Esophagus squamous epithelium (tissue), 4 donors: ENCODE data around the gene FGF3.

ENCODE experiments used
- POLR2A ChIP-seq, 4 donors: fragments of 450-650 bp; IDR thresholded peaks; one replicate each; pipeline ENCODE4 v1.6.1; 2017; ENCODE audit warnings: antibody characterized with exemption in 4 of 4, mild to moderate bottlenecking in 4 of 4, moderate library complexity in 3 of 4
- TF ChIP-seq, protein P1 (sequence below), 6 experiments: fragments of 450-650 bp in 4 of 6; fragments of 200-600 bp in 2 of 6; sonication (generic) in 2 of 6; IDR thresholded peaks; one replicate each; pipeline ENCODE4 v1.5.1; 2016 to 2019; ENCODE audit warnings: antibody characterized with exemption in 6 of 6, mild to moderate bottlenecking in 4 of 6, moderate library complexity in 4 of 6

DNA sequence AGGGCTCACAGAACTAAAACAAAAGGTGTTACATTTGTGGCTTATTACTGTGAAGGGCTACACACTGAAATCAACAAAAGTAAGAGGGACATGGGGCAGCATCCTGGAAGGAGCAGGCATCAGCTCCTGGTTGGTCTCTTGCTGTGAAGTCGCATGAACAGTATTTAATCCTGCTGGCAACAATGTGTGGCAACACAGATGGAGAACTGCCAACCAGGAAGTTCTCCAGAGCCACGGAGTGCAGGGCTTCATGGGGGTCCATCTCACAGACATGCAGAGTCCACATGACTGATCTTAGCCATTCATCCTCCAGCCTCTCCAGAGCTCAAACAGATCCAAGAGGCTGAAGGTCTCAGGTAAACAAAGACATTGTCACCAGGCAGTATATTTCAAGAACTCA lies 32.8 kb upstream of the FGF3 start:
- TF ChIP-seq, protein P1, sequence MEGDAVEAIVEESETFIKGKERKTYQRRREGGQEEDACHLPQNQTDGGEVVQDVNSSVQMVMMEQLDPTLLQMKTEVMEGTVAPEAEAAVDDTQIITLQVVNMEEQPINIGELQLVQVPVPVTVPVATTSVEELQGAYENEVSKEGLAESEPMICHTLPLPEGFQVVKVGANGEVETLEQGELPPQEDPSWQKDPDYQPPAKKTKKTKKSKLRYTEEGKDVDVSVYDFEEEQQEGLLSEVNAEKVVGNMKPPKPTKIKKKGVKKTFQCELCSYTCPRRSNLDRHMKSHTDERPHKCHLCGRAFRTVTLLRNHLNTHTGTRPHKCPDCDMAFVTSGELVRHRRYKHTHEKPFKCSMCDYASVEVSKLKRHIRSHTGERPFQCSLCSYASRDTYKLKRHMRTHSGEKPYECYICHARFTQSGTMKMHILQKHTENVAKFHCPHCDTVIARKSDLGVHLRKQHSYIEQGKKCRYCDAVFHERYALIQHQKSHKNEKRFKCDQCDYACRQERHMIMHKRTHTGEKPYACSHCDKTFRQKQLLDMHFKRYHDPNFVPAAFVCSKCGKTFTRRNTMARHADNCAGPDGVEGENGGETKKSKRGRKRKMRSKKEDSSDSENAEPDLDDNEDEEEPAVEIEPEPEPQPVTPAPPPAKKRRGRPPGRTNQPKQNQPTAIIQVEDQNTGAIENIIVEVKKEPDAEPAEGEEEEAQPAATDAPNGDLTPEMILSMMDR (IDR thresholded peaks at IDR 0.05) = no peak
- TF ChIP-seq POLR2A (IDR thresholded peaks at IDR 0.05) = no peak
